ENCODE measurements around the gene SCAMP3.
"Not testable (repeated sequence)": the region's sequence is repeated elsewhere in the genome, so short reads cannot be mapped to it uniquely, and the experiment has no call there.

SCAMP3 gene

DNA sequence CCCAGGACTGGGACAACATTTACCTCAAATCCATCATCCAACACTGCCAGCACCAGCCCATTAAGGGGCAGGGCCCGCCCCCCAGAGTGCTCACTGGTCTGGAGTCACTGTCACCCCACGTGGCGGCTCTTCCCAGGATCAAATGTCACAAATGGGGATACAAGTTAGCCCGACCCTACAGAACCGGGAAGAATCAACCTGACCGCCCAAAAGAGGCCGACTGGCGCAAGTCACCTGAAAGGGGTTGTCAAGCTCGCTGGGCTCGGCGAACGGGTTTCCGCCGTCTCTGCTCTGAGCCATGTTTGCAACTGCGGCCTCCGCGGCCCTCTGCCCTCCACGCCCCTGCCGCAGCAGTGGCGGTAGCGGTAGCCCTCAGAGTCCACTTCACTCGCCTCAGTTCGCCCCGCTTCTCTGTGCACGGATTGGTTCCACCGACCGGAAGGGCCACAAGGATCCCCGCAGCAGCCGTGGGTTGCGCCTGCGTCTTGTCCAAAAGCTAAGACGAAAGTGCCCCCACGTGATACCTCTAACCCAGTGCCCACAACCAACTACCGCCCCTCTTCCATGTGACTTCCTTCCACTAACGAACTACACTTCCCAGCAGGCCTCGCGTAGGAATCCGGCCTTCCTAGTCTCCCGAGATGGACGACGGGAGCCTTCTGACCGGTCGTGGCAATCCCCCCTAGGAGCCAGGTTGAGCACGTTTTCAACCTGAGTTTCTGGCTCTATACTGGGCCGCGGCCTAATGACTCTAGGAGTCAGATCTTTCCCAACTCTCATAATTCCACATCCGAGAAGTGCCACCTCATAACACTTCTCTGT lies at the start of gene SCAMP3:
Gene SCAMP3, minus strand, starts transcription at position 509 of the 822 bp plus-strand sequence. Its CDS starts 209 bp downstream, at position 300.
- DNase-seq: peak; percentile 79 to 99 (median 95)

DNA sequence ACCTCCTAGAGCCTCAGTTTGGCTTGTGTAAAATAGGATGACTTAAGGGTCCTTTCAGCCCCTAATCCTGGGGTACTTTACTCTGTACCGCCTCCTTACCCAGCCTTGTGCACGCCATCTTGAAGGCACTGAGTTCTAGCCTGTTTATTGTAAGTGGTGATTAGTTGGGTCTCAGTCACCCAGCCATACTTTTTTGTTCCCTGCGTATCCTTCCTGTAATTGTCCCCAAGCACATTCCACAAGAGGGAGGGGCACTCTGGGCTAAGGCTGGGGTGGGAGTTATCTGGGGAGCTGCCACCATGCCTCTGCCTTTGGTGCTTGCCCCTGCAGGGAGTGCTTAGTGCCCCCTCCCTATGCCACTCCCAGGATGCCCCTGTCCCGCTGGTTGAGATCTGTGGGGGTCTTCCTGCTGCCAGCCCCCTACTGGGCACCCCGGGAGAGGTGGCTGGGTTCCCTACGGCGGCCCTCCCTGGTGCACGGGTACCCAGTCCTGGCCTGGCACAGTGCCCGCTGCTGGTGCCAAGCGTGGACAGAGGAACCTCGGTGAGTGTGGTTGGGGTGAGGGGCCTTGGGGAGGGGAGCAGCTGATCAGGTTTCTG lies 47.4 kb upstream of the SCAMP3 start:
- peak in 3 of 56 donors; percentile 15 to 22 (median 16) for DNase-seq

DNA sequence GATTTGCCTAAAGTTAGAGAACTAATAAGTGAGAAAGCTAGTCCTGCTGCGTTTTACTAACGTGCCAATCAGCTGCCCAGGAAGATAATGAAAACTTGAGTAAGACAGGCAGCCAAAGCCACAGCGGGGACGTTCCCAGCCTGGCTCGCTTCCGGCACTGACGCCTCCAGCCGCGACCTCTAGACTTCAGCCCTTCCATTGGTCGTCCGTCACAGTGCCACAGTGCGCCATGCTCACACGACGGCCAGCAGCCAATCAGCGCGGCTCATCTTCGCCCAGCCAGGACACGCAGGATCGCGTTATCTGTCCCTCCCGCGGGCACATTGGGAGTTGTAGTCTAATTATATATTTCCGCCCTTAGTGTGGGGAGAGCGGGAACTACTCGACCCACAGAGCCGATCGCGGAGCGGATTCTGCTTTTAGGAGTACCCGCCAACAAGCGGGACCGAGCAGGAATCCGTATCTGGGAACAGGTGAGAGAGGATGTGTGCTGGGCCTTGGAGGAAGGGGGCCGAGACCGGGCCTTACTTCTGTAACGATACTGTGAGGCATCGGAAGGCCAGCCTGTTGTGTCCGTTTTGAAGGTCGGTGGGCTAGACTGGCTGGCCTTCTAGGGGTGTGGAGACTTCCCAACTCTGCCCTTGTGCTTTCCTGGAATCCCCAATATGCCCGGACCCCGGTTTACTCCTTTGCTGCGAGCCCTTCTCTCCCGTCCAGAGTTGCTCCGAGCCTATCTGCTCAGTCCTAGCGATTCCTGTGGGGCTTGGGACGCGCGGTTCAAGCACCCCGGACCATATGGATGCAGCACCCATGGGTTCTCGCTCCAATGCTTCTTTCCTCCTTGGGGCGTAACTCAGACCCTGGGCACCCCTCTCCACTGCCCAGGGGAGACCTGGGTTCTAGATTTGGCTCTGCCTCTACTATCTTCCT lies 46.6 kb upstream of the SCAMP3 start, which contains the start of gene FDPS:
Gene FDPS, plus strand, starts transcription at position 374 of the 930 bp plus-strand sequence. CDS start 924 bp downstream, outside the sequence.
- peak; percentile 81 to 100 (median 98) for DNase-seq

DNA sequence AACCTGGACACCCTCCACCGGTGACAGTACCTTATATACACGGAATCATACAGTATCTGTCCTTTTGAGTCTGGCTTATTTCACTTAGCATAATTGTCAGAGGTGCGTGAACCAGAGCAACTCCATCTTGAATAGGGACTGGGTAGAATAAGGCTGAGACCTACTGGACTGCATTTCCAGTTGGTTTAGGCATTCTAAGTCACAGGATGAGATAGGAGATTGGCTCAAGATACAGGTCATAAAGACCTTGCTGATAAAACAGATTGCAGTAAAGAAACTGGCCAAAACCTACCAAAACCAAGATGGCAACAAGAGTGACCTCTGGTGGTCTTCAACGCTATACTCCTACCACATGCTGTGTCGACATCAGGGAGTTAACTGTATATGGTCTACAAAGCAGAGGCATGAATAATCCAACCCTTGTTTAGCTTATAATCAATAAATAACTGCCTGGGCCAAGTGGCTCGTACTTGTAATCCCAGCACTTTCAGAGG lies 45.1 kb upstream of the SCAMP3 start:
- DNase-seq: peak in 1 of 56 donors; percentile 5

DNA sequence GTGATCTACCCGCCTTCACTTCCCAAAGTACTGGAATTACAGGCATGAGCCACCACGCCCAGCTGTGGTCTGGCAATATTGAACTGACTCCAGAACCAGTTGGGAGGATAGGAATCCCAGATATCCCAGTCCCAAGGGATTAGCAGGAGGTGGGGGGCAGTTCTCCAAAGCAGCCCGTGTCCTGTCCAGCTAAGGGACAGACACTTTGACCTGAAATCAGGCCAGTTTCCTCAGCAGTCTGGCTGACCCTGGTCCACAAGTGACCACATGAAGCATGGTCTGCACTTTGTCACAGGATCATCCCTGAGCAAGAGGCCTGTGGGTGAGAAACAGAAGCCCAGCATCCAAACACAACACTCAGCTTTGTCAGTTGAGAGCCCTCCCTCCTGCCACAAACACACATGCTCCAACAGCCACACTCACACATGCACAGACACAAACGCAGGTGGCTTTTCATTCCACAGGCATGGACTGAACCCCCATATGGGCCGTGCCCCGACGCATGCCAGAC lies 43.8 kb upstream of the SCAMP3 start:
- no peak for DNase-seq

DNA sequence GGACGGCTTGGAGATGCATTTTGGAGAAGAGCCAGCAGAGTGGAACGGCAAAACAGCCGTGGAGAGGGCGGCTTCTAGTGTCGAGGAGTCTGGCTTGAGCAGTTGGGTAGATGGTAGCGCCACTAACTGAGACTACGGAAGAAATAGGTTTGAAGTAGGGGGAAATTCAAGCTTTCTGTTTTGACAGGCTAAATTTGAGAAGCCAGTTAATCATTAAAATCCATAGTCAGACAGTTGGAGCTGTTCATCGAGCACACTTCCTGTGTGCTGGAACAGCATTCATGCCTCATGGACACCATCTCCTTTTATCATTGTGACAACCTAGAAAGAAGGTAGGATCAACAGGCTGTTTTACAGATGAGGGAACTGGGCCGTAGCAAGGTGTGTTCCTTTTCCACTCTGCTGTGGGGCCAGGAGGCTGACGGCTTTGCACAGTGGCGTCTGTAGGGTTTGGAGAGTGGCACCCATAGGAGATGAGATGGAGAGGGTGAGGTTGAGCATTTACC lies 42.5 kb upstream of the SCAMP3 start:
- no peak for DNase-seq

DNA sequence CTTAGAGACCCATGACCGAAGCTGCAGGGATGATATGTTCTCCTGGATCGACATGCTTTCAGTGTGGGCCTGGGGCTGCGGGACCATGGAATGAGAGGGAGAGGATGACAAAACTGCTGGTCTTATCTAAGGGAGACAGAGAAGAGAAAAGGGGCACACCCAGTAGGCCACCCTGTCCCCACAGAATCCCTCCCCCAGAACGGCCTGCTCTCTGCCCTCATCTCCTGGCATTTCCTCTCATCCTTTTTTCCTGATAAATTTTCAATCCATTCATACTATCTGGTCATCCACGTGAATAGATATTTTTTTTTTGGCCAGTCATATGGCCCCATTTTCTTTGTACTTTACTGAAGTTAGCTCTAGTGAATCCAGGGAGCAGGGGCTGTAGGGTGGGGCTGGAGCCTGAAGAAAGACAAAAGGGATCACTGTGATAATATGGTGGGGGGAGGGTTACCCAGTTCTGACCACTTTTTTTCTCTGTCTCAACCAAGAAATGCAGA lies 39.2 kb upstream of the SCAMP3 start, which contains the start of gene PKLR:
Gene PKLR, minus strand, starts transcription at position 97 of the 500 bp plus-strand sequence. Its CDS starts 43 bp downstream, at position 54.
- DNase-seq: no peak

DNA sequence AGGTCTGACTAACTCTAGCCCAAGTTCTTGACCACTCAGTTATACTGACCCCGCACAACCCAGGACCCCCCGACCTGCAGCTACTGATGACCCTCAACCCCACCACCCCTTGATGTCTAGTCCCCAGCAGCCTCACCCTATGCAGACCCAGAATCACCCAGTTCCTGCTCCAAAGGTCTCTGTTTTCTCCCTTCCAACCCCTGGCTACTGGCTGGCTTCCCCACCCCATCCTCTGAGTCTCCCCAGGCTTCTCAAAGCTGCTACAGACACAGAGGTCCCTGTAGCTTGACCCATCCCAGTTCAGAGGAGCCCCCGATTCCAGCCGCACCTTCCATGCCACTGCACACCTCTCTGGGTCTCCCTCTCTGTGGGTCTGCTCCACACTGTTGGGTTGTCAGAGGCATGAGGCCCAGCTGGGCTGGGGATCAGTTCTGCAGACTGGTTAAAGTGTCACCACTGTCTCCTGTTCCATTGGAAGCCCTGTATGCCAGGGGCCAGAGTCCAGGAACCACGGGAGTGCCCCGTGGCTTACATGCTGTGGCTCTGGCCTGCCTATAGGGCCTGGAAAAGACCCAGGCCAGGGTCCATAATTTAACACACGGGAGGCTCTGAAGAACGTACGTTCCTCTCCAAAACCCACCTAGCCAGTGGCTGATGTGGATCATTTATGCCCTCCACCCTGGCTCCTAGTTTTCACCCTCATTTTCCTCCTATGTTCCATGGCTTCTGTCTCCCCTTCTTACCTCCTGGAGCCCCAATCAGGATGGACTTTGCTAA lies 38.6 kb upstream of the SCAMP3 start:
- no peak for DNase-seq

DNA sequence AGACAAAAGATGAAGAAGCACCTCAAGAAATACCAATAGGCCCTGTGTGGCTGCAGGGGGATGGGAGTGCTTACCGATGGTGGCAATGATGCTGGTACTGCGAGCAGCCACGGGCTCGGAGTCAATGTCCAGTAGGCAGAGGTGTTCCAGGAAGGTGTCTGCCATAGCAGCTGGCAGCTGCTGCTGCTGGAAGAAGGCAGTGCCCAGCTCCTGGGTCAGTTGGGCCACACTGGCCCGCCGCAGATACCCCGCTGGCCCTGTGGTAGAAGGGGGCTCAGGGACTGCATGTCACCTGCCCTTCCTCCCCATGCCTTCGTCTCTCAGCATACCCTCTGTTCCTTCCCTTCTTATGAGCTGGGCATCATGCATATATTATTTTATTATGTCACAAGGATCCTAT lies 37.9 kb upstream of the SCAMP3 start:
- DNase-seq: no peak

DNA sequence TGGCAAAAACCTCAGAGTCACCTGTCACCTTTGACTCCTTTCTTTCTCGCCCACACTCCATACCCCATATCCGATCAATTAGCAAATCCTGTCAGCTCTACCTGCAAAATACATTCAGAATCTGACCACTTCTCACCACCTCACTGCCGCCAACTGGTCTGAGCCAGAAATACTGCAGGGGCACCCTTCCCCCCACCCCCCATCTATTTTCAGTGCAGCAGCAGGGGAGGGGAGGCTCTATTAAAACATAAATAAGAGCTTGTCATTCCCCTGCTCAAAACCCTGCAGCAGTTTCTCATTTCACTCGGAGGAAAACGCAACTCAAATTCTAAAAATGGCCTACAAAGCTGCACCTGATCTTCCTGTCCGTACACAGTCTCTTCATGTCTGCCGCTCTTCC lies 35.2 kb upstream of the SCAMP3 start:
- no peak for DNase-seq

DNA sequence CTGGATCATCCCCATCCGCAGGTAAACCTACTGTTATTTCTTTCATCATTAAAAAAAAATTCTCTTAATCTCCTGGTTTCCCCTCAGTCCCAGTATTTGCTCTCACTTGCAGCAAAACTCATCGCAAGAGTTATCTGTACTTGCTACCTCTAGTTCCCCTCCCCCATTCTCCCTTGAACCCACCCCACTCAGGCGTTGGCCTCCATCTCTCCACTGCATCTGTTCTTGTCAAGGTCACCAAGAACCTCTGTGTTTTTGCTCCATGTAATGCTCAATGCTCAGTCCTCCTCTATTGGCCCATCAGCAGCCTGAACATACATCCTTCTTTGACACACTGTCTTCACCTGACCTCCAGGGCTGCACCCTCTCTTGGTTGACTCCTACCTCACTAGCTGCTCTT lies 34.5 kb upstream of the SCAMP3 start:
- DNase-seq: no peak

DNA sequence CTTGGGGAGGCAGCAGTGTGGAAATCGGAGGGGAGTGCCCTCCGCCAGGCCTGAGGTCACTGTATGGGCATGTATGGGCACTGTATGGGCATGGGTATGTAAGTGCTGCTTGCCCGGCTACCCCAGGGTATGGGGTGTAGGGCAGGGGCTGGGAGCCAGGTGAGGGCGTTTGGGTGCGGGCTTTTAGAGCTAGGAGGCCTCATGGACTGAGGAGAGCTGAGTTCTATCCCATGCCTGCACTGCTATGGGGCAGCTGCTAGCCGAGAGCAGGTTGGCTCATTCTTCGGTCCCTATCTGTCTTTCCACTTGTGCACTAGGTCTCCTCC lies 33.7 kb upstream of the SCAMP3 start:
- no peak for DNase-seq

DNA sequence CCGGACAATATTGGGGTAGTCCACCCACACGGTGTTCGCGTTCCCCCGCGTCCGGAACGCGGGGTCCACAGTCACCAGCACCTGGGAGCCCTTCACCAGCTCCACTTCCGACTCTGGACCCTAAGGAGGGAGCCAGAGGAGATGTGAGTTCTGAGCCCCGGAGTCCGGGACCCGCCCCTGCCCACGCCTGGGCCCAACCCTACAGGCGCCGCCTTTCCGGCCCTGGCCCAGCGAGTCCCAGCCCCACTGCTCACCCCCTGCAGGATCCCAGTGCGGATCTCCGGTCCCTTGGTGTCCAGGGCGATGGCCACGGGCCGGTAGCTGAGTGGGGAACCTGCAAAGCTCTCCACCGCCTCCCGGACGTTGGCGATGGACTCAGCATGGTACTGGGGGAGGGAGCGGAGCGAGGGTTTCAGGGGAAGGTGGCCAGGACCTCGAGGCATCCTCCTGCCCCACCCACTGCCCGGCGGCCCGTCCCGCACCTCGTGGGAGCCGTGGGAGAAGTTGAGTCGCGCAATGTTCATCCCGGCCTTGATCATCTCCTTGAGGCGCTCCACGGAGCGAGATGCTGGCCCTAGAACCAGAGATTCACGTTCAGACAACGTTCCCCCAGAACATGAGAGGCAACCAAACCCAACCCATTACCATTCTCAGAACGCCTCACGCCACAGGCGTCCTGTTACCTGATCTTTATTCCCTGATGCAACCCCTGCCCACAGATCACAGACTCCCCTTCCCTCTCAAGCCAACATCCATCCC lies 33.2 kb upstream of the SCAMP3 start:
- no peak for DNase-seq

DNA sequence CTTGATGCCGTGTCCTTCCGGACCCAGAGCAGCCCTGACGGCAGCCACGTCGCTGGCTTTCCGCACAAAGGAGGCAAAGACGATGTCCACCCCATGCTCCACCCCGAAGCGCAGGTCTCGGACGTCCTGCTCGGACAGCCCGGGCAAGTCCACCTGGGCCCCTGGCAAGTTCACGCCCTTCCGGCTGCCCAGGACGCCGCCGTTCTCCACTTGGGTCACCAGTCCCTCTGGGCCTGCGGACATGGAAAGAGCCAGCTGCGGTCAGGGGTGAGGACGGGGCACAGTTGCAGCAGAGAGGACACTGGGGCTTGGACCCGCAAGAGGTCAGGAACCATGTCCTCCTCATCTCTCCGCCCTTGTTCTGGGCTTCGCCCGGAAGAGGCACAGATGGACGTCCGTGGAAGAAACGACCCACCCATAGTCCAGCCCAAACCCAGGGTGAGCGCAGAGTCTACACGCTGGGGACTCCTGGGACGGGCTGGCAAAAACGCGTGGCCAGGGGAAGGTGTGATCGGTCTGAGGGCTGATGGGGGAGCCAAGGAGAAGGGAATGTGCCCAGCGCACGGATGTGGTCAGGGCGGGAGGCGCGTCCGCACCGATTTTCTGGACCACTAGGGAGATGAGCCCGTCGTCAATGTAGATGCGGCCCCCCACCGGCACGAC lies 32.5 kb upstream of the SCAMP3 start:
- DNase-seq: no peak

DNA sequence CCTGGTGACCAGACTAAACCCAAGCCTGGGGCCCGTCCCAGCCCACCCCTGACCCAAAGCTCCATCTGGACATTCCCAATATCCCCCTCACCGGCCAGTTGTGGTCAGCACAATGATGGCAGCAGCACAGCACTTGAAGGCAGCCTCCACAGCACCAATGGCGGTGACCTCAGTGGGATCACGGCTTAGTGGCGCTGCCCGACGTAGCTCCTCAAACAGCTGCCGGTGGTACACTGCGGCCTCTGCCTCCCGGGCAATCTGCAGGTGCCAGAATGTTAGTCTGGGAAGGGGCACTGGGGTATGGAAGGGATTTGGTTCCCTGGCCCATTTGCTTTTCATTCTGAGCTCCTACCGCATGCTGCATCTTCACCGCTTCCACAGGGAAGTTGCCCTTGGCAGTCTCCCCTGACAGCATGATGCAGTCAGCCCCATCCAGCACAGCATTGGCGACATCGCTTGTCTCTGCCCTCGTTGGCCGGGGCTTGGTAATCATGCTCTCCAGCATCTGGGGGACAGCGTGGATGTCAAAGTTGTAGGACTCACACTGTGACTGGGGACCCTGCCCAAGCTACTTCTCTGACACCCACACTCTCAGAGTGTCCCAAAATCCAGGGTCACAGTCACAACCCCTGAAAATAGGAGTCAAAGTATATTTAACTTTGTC lies 31.1 kb upstream of the SCAMP3 start:
- no peak for DNase-seq

DNA sequence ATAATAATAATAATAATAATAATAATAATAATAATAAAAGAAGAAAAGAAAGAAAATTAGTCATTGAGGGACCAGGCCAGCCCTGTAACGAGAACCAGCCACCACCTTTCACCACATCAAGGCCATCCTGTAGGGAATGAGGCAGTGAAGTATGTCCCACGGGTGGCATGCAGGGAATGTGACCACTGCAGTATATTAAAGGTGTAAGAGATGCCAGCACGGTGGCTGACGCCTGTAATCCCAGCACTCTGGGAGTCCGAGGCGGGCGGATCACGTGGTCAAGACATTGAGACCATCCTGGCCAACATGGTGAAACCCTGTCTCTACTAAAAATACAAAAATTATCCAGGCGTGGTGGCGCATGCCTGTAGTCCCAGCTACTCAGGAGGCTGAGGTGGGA lies 28.8 kb upstream of the SCAMP3 start:
- DNase-seq: not testable (repeated sequence)

DNA sequence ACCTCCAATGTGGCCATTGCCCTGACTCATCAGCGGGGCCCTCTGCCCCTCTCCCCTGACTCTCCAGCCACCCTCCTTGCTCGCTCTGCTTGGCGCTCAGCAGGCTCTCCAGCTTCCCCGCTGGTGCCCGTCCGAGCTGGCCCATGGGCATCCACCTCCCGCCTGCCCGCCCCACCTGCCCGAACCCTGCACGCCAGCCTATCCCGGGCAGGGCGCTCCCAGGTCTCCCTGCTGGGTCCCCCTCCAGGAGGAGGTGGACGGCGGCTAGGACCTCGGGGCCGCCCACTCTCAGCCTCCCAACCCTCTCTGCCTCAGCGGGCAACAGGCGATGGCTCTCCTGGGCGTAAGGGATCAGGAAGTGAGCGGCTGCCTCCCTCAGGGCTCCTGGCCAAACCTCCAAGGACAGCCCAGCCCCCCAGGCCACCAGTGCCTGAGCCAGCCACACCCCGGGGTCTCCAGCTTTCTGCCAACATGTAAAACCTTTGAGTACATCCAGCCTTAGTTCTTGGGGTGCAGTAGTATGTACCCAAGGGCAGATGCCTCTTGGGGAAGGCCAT lies 25.9 kb upstream of the SCAMP3 start:
- DNase-seq: no peak

DNA sequence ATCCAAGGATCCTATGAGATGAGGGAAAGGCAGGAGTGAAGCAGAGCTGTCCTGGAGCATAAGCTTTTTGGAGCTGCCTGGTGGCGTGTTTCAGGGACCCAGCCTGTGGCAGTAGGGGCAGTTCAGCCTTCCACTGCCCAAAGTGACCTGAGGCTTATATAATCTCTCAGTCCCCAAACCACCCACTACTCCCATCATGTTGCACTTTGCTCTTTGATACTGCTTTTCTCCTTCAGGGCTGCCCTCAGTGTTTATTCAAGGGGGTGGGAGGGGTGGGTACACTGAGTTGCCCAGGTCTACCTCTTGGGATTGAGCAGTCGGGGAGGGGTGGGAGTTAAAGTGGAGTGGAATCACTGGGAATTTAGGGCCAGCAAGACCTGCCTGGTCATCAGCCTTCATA lies 24.4 kb upstream of the SCAMP3 start:
- DNase-seq: no peak

All from nucleus accumbens (tissue), 56 donors.